Measurements from ENCODE around the gene FAM107A. TPM values are rescaled to one million over a fixed set of nuclear protein-coding genes. Genes with fewer than 3 reads are reported as not detected.

Gene FAM107A
- total and polyA plus RNA-seq, 2 experiments from 2014 or later: 1.0 to 1.1 TPM

GRCh38 chr3:58537412-58538301, 39.5 kb downstream of the FAM107A start (continued):
- no peak for TF ChIP-seq ZNF462 (CRISPR knock-in tag; IDR thresholded peaks at IDR 0.05)
- no peak for TF ChIP-seq JUNB (IDR thresholded peaks at IDR 0.05; ENCODE audit: unreplicated experiment)
- no peak for TF ChIP-seq EZH2phosphoT487 (IDR thresholded peaks at IDR 0.05; ENCODE audit: unreplicated experiment)
- no peak for TF ChIP-seq REST (IDR thresholded peaks at IDR 0.05; ENCODE audit: unreplicated experiment)
- no peak for TF ChIP-seq CREB1 (CRISPR knock-in tag; IDR thresholded peaks at IDR 0.05; ENCODE audit: low read depth)
- no peak for TF ChIP-seq ZNF331 (CRISPR knock-in tag; IDR thresholded peaks at IDR 0.05; ENCODE audit: low read depth)
- no peak for TF ChIP-seq ZNF114 (CRISPR knock-in tag; IDR thresholded peaks at IDR 0.05)
- no peak for TF ChIP-seq NANOG (IDR thresholded peaks at IDR 0.05; ENCODE audit: borderline replicate concordance)
